Ishikawa (cell line): ENCODE data around the gene IL12RB2.

Experiments used
- CEBPB ChIP-seq: IDR thresholded peaks from 2 replicates; pipeline ENCODE4 v1.6.1; 2012
- CREB1 ChIP-seq: IDR thresholded peaks from 2 replicates; pipeline ENCODE4 v1.6.1; 2012; ENCODE audit warnings: low read depth
- EGR1 ChIP-seq: IDR thresholded peaks from 2 replicates; pipeline ENCODE4 v1.6.1; 2012
- EP300 ChIP-seq: IDR thresholded peaks from 2 replicates; pipeline ENCODE4 v1.6.1; 2012; ENCODE audit warnings: borderline replicate concordance
- FOXM1 ChIP-seq: IDR thresholded peaks from 2 replicates; pipeline ENCODE4 v1.6.1; 2012; ENCODE audit warnings: low read depth, borderline replicate concordance
- NFIC ChIP-seq: IDR thresholded peaks from 2 replicates; pipeline ENCODE4 v1.6.1; 2012
- RAD21 ChIP-seq: IDR thresholded peaks from 2 replicates; pipeline ENCODE4 v1.6.1; 2012; ENCODE audit warnings: low read depth
- TAF1 ChIP-seq: IDR thresholded peaks from 2 replicates; pipeline ENCODE4 v1.6.1; 2012; ENCODE audit warnings: low read depth, mild to moderate bottlenecking
- TCF12 ChIP-seq: IDR thresholded peaks from 2 replicates; pipeline ENCODE4 v1.6.1; 2012; ENCODE audit warnings: low read depth
- TEAD4 ChIP-seq: IDR thresholded peaks from 2 replicates; pipeline ENCODE4 v1.6.1; 2012
- YY1 ChIP-seq: IDR thresholded peaks from 2 replicates; pipeline ENCODE4 v1.6.1; 2012; ENCODE audit warnings: low read depth
- ZBTB7A ChIP-seq: IDR thresholded peaks from 2 replicates; pipeline ENCODE4 v1.6.1; 2012; ENCODE audit warnings: low read depth
- TF ChIP-seq, protein P1 (sequence below): IDR thresholded peaks from 2 replicates; pipeline ENCODE4 v1.6.1; 2012
- TF ChIP-seq, protein P2 (sequence below): IDR thresholded peaks from 2 replicates; pipeline ENCODE4 v1.6.1; 2012
- TF ChIP-seq, protein P3 (sequence below): IDR thresholded peaks from 2 replicates; pipeline ENCODE4 v1.6.1; 2012; ENCODE audit warnings: low read depth, mild to moderate bottlenecking

Gene IL12RB2

DNA sequence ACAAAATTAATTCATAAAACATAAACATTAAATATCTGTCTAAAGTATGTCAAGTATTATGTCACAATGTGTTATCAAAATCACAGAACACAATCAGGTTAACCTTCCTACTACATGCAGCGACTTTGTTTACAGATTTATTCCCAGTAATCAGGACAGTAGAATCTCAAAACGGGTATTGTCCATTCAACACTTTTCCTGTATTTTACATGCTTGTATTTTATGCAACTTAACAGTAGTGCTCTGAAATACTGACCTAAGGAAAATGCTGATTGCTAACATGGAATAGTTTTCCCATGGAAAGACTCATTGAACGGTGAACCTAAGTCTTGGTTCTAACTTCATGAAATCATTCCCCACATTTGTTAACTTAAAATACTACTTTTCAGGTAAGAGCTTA is 120.3 kb downstream of the IL12RB2 start:
- TF ChIP-seq RAD21 (no peak), NFIC (no peak), TCF12 (no peak), EGR1 (no peak), CREB1 (no peak), TEAD4 (no peak), CEBPB (no peak)
- TF ChIP-seq, protein P1, sequence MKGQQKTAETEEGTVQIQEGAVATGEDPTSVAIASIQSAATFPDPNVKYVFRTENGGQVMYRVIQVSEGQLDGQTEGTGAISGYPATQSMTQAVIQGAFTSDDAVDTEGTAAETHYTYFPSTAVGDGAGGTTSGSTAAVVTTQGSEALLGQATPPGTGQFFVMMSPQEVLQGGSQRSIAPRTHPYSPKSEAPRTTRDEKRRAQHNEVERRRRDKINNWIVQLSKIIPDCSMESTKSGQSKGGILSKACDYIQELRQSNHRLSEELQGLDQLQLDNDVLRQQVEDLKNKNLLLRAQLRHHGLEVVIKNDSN = no peak
- TF ChIP-seq, protein P2, sequence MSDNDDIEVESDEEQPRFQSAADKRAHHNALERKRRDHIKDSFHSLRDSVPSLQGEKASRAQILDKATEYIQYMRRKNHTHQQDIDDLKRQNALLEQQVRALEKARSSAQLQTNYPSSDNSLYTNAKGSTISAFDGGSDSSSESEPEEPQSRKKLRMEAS = no peak
- TF ChIP-seq, protein P3, sequence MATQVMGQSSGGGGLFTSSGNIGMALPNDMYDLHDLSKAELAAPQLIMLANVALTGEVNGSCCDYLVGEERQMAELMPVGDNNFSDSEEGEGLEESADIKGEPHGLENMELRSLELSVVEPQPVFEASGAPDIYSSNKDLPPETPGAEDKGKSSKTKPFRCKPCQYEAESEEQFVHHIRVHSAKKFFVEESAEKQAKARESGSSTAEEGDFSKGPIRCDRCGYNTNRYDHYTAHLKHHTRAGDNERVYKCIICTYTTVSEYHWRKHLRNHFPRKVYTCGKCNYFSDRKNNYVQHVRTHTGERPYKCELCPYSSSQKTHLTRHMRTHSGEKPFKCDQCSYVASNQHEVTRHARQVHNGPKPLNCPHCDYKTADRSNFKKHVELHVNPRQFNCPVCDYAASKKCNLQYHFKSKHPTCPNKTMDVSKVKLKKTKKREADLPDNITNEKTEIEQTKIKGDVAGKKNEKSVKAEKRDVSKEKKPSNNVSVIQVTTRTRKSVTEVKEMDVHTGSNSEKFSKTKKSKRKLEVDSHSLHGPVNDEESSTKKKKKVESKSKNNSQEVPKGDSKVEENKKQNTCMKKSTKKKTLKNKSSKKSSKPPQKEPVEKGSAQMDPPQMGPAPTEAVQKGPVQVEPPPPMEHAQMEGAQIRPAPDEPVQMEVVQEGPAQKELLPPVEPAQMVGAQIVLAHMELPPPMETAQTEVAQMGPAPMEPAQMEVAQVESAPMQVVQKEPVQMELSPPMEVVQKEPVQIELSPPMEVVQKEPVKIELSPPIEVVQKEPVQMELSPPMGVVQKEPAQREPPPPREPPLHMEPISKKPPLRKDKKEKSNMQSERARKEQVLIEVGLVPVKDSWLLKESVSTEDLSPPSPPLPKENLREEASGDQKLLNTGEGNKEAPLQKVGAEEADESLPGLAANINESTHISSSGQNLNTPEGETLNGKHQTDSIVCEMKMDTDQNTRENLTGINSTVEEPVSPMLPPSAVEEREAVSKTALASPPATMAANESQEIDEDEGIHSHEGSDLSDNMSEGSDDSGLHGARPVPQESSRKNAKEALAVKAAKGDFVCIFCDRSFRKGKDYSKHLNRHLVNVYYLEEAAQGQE = no peak

DNA sequence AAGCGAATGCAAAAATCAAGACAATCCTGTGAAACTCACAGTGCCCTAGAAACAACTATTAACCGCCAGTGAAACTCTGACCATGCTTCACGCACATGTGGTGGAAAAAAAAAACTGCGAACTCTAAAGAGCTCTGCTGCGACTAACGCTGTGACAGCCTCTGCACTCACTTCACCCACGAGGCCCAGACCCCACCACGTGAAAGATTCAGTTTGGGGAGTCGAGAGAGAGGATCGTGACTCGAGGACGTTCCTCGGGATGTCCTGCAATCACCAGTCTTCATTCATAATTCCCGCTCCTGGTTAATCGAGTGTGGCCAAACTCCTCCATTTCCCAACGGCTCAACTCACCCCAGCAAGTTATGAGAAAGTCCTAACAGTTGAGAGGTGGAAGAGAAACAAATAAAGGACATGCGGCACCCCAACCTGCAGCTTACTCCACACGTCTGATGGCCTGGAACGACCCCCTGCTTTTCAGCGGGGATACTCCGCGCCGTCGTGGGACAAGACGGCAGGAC is 121.4 kb downstream of the IL12RB2 start:
- TF ChIP-seq CEBPB (no peak), TAF1 (no peak), FOXM1 (no peak), EGR1 (no peak), NFIC (no peak), TCF12 (no peak)
- TF ChIP-seq, protein P3 = no peak
- TF ChIP-seq, protein P2 = peak; percentile 48
- TF ChIP-seq, protein P1 = no peak

DNA sequence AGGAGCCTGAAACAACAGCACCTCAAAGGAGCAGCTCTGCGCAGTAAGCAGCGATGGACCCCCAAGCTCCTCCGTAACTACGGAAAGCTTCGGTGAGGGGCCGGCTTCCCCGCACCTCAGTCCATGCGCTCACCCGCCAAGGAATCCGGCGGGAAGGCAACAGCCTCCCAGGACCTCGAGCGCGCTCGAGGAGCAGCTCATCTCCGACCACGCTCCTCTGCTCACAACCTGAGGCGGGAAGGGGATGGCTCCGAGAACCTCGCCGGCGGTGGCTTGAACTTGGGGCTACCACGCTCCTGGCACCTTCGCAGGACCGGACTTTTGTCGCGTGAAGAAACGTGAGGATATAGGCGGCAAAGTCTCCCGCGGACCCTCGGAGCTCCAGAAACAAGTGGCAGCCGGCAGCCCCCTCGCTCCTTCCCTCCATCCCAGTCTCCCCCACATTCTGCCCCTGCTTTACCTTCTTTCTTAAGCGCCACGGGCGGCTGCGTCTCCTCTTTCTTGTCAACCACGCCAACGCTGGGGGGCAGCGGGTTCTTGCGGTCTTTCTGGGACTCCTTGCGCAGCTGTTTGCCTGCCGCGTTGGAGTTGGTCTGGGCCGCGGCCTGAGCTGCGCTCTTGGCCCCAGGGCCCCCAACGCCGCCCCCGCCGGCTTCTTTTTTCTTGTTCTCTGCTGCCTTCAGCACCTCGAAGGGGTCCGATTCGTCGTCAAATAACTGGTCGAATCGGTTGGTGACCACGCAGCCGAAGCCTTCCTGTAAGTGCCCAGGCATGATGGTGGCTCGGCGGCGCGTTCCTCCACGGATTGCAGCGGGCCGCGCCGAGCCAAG is 122.1 kb downstream of the IL12RB2 start:
- TF ChIP-seq YY1 = no peak
- TF ChIP-seq, protein P2 = peak; percentile 61

DNA sequence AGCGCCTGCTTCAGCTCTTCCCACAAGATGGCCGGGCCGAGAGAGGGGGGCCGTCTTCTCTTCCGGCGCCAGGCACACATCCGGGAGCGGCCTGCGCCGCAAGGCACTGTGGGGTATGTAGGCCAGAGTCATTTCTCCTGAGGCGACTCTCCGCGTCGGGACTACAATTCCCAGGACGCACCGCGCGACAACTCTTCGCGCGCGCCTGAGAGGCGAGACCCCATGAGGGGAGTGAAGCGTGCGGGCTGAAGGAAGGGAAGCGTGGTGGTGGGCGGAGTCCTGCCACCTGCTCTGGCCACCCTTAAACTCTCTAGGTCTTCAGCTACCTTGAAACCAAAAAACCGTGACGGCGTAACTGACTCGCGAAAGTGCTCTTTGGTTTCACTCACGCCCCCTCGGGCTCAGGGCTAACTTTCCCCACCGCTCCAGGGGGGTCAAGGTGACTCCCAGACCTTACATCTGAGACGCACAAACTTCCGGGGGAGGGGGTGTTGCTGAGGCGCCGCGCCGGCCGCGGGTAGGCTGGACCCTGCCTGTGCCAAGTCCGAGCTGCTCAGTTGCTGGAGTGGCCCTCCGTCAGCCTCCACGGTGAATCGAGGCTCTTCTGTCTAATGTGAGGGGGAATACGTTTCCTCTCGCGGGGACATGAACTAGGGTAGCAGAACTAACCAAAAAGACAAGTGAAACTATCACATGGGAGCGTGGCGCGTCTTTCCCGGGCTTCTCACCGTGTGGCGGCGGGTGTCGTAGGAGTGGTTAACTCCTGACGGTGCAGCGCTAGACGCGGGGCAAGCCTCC is 122.9 kb downstream of the IL12RB2 start, which contains the start of gene SERBP1:
TSS of gene SERBP1 (minus strand) at position 45 of the 798 bp plus-strand sequence. CDS start 102 bp downstream, outside the sequence.
- TF ChIP-seq, protein P3 = no peak
- TF ChIP-seq CEBPB (no peak), CREB1 (no peak), ZBTB7A (peak; percentile 76), TEAD4 (no peak), EGR1 (0 out of 2 replicates have a peak, but pooled peaks have one; percentile 17), RAD21 (no peak), FOXM1 (no peak), NFIC (peak; percentile 59), TAF1 (peak; percentile 88), EP300 (no peak), YY1 (peak; percentile 96), TCF12 (peak; percentile 34; the same call in 1 of the 2 replicates)
- TF ChIP-seq, protein P2 = peak; percentile 88
- TF ChIP-seq, protein P1 = peak; percentile 13
